HG02870 (cell line): ENCODE results near the gene IL17A.

ENCODE experiments used
- ATAC-seq: cut with Tn5 transposase; IDR thresholded peaks from one replicate; pipeline ENCODE4 v1.9.1; 2021; ENCODE audit warnings: mild to moderate bottlenecking, moderate library complexity; ENCODE audit not compliant: unreplicated experiment

Gene IL17A

GRCh38 chr6:52210227-52210626, 24.1 kb downstream of the IL17A start:
- ATAC-seq: peak; percentile 74

GRCh38 chr6:52213127-52213526, 27.0 kb downstream of the IL17A start:
- no peak for ATAC-seq

- ATAC-seq: no peak
These were observed 29.6 kb downstream of the IL17A start for GRCh38 chr6:52215787-52216186.

- peak; percentile 35 for ATAC-seq
These were observed 30.9 kb downstream of the IL17A start for GRCh38 chr6:52216932-52217575.

GRCh38 chr6:52217761-52218160, 31.6 kb downstream of the IL17A start:
- ATAC-seq: no peak

GRCh38 chr6:52221302-52221701, 35.1 kb downstream of the IL17A start:
- ATAC-seq: peak; percentile 92

- peak; percentile 100 for ATAC-seq
These were observed 41.3 kb downstream of the IL17A start for GRCh38 chr6:52227495-52227894.

- ATAC-seq: no peak
These were observed 44.5 kb downstream of the IL17A start for GRCh38 chr6:52230685-52231084.

- no peak for ATAC-seq
These were observed 45.4 kb downstream of the IL17A start for GRCh38 chr6:52231406-52232127.

- ATAC-seq: no peak
These were observed 46.8 kb downstream of the IL17A start for GRCh38 chr6:52233005-52233404.

- peak; percentile 94 for ATAC-seq
These were observed 48.0 kb downstream of the IL17A start for GRCh38 chr6:52233975-52234823.
